ENCODE data around the gene IGF1R. TPM values are rescaled to one million over a fixed set of nuclear protein-coding genes. Genes with fewer than 3 reads are reported as not detected.
"Not testable (repeated sequence)": the region's sequence is repeated elsewhere in the genome, so short reads cannot be mapped to it uniquely, and the experiment has no call there.

IGF1R gene
- total RNA-seq, 1 donor from 2014 or later, result 28.2 TPM

GRCh38 chr15:98983334-98983733 lies 335.0 kb downstream of the IGF1R start:
- DNase-seq (ENCODE audit: low read depth, low spot score), result no peak

DNA sequence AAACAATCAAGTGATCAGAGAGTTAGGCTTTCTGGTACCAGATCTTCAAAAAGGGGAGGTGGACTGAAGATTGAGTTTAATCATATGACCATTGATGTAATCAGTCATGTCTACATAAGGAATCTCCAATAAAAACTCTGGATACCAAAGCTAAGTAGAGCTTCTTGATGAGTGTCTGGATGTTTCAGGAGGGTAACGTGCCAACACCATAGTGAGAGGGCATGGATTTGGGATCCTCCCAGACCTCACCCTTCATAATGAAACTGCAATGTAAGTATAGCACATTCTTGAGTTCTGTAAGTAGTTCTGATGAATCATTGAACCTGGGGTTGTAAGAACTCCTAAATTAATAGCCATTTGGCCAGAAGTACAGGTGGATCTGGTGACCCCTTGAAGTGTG lies 337.9 kb downstream of the IGF1R start:
- DNase-seq (ENCODE audit: low read depth, low spot score), result no peak

GRCh38 chr15:98994892-98995291 lies 346.6 kb downstream of the IGF1R start:
- no peak for DNase-seq (ENCODE audit: low read depth, low spot score)

GRCh38 chr15:98996169-98996568 lies 347.8 kb downstream of the IGF1R start:
- no peak for DNase-seq (ENCODE audit: low read depth, low spot score)

DNA sequence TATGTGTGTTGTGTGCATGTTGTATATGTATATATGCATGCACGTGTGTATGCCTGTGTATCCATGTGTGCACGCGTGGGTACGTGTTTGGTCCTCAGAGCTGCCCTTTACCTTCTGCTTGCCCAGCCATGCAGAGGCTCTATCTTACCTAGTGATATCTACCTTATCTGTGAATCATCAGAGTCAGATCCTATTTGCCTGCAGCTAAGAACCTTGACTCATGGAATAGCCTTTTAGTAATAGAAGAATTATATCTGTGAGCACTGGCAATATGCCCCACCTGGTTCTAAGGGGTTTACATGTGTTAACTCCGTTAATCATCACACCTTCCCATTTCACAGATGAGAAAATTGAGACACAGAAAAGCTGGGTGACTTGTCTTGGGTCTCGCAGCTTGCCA lies 348.3 kb downstream of the IGF1R start:
- DNase-seq (ENCODE audit: low read depth, low spot score), result no peak

DNA sequence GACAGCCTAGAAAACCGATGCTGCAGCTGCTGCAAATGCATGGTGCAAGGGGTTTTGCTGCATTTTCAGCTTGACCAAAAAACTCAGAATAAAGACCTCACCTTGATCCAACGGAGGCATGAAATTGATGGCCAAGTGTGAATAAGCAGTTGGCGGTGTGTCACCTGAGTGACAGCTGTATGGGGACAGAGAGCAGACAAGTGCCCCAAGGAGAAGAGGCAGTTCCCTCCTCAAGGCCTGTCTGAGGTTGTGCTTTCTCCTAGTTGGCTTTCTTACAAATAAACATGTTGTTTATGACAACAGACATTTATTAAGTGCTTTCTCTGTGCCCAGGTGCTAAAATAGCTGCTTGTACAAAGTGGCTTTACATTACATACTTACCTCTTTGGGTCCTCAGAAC lies 349.0 kb downstream of the IGF1R start:
- no peak for DNase-seq (ENCODE audit: low read depth, low spot score)

DNA sequence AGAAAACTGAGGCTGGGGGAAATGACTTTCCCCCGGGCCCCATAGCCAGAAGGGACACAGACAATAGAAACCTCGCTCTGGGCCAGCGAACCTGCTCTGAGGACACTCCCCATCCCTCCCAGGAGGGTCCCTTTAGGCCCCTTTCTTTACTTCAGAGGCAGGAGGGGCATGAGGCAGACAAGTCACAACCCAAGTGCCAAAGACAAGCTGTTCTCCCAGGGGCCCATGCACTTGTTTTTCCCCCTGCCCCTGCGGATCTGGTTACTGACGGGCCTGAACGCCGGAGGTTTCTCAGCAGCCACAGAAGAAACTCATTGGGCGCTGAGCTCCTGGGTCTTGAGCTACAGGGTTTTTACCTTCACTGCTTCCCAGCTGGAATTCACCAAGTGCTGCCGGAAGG lies 349.4 kb downstream of the IGF1R start:
- DNase-seq (ENCODE audit: low read depth, low spot score), result no peak

DNA sequence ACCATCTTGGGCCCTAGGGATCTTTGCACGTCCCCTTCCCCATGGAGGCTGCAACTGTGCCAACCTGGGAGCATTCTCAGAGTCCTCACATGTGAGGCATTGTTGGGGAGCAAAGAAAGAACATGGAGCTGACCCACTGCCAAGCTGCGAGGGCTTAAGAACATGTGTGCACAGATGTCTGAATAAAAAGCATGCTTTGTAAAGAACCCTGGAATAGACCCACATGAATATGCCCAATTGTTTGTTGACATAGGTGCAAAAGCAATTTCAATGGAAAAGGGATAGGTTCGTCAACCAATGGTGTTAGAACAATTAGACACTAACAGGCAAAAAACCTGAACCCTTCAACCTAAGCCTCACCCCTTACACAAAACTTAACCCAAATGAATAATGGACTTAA lies 349.9 kb downstream of the IGF1R start:
- DNase-seq (ENCODE audit: low read depth, low spot score), result no peak

DNA sequence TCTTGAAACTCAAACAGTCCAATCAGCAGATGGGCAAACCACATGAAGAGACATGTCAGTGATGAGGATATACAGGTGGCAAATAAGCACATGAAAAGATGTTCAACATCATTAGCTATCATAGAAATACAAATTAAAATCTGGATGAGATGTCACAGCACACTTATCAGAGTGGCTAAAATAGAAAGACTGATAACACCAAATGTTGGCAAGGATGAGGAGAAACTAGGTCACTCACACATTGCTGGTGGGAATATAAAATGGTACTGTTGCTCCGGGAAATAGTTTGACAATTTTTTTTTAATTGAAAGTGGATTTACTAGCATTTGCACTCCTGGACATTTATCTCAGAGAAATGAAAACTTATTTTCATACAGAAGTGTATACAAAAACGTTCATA lies 350.9 kb downstream of the IGF1R start:
- no peak for DNase-seq (ENCODE audit: low read depth, low spot score)

DNA sequence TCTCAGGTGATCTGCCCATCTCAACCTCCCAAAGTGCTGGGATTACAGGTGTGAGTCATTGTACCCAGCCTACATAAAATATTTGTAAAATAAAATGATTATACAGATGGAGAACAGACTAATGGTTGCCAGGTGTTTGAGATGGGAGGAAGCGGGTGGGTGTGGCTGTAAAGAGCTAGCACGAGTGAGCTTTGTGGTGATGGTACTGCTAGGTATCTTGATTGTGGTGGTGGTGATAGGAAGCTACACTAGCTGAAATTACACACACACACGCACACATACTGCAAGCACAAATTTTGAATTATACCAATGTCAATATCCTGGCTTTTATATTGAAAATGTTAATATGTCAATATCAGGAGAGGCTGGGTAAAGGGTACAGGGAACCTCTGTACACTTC lies 353.9 kb downstream of the IGF1R start:
- DNase-seq (ENCODE audit: low read depth, low spot score), result no peak

- not testable (repeated sequence) for DNase-seq (ENCODE audit: low read depth, low spot score)
Observed at GRCh38 chr15:99003317-99003716, 355.0 kb downstream of the IGF1R start.

DNA sequence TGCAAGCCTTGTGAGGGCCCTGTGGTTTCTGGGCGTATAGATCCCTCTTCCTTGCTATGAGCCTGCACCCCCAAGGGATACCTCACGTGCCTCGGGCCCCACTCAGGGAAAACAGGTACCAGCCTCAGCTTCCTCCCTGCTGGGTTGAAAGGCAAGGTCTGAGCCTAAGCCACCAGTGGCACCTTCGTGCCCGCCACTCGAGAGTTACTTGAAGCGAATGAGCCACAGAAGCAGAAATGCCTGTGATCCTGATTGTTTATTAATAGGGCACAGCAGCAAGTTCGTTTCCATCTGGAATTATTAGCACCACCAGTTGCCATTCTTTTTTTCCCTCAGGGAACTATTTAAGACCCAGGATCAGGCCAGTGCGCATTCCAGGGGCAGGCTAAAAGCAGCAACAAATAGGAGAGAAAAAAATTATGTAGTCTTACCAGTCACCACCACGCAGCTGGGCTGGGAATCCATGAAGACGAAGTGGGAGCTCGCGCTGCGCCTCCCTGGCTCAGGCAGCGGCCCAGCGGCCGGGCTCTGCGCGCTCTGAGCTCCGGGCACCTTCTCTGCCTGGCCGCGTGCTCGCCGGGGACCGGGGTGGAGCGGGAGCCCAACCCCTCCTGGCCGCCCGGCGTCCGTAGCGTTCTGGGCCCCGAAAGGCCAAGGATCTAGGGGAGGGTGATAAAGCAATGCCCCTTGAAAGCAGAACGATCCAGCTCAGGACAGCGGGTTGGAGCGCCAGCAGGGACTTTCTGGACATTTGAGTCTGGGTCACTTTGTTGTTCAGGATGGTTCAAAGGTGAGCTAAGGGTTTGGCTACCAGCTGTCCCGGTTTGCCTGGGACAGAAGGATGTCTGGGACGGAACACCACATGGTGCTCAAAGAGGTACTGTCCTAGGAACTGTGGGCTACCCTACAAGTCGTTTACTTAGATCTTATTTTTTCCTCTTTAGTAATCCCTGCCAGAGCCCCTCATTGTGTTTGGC lies 356.9 kb downstream of the IGF1R start:
- not testable (repeated sequence) for DNase-seq (ENCODE audit: low read depth, low spot score)

DNA sequence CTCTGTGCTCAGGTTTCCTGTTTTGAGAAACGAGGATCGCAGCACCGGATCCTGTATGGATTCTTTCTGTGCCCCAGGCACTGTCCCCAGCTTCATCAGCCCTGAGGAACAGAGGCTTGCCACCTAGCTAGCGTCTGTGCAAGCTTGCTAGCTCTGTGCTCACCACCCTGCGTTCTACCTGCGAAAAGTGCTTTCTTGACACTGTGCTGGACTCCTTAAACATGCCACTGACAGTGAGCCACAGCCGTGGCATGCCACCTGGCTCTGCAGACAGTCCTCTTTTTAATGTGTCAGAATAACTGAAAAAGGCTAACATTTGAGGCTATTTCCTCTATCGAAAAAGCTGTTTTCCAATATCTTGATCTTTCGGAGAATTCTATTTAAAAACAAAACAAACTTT lies 357.8 kb downstream of the IGF1R start:
- DNase-seq (ENCODE audit: low read depth, low spot score), result no peak

DNA sequence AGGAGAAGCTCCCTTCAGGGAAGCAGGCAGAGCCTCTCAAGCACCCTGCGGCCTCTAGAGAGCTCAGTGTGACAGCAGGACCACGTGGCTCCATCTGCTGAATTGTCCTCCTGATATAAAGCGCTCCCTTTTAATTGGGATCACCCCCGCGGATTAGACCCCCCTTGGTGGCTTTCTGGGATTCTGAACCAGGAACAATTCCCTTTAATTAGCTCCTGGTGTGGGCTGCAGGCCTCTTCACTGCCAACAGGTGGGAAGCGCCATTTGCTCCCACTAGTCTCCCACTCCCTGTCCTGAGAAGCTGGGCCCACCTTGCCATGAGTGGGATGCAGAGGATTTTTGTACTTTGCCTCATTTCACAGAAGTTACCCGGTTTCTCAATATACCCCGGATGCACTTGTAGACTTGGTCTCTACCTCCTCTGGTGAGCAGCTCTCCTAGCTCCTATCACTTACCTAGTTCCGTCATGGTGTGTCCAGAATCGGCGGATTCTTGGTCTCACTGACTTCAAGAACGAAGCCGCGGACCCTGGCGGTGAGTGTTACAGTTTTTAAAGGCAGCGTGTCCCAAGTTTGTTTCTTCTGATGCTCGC lies 358.7 kb downstream of the IGF1R start:
- DNase-seq (ENCODE audit: low read depth, low spot score), result no peak

DNA sequence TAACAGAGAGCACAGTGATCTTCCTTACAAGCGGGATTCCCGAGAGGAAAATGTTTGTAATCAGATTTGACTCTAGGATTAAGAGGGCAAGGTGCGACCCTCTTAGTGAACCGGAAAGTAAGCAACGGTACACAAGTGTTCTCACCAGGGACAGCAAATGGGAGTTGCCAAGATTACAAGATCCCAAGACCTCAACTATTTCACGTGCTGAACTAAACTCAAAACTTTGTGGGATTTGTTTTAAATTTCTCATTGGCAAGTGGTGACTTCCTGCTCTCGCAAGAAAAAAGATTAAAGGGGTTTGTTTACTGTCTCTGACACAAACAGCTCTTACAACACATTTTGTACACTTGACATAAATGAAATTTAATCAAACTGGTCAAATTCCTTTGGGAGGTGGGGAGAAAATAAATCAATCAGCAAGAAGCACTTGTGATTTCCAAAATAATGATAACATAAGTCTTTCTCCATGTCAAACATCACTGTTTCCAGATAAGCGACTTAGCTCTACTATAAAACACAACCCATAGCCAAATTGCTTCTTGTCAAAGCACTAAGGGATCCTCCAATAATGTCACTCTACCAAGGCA lies 361.5 kb downstream of the IGF1R start:
- DNase-seq (ENCODE audit: low read depth, low spot score), result no peak

- no peak for DNase-seq (ENCODE audit: low read depth, low spot score)
Observed at GRCh38 chr15:99010768-99011167, 362.4 kb downstream of the IGF1R start.

Measured in pulmonary artery endothelial cell (primary cell).